Coronary artery (tissue), 2 donors: ENCODE results near the gene SLC16A1.
"Not testable (repeated sequence)": the region's sequence is repeated elsewhere in the genome, so short reads cannot be mapped to it uniquely, and the experiment has no call there.

Source experiments
- DNase-seq: peaks from one replicate; pipeline ENCODE4 v3.0.0-alpha.2; 2017; ENCODE audit warnings: low spot score
- H3K27ac ChIP-seq, 2 donors: fragments of 200-600 bp; sonication (generic); one replicate each; pipeline ENCODE4 v1.5.1; 2016 to 2019
- H3K4me3 ChIP-seq: fragments of 200-600 bp; sonication (generic); 2 replicates; pipeline ENCODE4 v1.5.1; 2016; ENCODE audit warnings: mild to moderate bottlenecking, moderate library complexity
- CTCF ChIP-seq: fragments of 200-600 bp; sonication (generic); IDR thresholded peaks from one replicate; pipeline ENCODE4 v1.5.1; 2019; ENCODE audit warnings: antibody characterized with exemption

SLC16A1 gene

DNA sequence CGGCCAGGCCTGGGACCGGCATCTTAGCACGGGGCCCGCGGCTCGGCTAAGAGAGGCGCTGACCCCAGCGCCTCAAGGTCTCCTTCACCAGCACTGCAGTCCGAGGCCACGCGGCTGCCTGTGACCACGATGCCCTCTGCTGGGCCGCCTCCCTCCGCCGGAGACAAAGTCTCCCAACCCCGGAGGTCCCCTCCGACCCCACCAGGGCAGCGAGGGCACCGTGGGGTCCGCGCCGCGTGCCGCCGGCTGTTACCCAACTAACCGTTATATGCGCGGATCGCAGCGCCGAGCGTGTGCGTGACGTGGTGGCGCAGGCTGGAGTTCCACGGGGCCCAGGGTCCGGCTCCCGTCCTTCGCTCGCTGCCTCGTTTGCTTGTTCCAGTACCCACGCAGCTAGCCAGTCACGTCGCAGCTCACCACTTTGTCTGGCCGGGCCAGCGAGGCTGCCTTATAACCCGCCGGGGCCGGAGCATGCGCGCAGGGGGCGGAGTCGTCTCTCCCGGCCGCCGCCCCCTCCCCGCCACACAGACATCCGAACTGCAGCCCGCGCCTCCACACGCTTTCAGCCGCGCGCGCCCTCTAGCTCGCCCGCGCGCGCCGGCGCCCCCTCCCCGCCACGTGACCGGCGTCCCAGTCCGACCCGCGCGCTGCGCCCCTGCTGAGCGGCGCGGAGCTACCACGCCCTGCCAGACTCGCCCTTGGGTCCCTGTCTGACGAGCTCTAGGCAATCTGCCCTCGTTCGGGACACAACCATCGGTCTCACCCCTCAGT is at the start of gene SLC16A1:
TSS of gene SLC16A1 (minus strand) at position 424 of the 771 bp plus-strand sequence. CDS start 26,888 bp downstream, outside the sequence.
- TF ChIP-seq CTCF = no peak
- DNase-seq = peak; percentile 93
- Histone ChIP-seq H3K27ac (peak within 1 kb of the TSS; percentile 93), H3K4me3 (peak within 1 kb of the TSS; percentile 86)

DNA sequence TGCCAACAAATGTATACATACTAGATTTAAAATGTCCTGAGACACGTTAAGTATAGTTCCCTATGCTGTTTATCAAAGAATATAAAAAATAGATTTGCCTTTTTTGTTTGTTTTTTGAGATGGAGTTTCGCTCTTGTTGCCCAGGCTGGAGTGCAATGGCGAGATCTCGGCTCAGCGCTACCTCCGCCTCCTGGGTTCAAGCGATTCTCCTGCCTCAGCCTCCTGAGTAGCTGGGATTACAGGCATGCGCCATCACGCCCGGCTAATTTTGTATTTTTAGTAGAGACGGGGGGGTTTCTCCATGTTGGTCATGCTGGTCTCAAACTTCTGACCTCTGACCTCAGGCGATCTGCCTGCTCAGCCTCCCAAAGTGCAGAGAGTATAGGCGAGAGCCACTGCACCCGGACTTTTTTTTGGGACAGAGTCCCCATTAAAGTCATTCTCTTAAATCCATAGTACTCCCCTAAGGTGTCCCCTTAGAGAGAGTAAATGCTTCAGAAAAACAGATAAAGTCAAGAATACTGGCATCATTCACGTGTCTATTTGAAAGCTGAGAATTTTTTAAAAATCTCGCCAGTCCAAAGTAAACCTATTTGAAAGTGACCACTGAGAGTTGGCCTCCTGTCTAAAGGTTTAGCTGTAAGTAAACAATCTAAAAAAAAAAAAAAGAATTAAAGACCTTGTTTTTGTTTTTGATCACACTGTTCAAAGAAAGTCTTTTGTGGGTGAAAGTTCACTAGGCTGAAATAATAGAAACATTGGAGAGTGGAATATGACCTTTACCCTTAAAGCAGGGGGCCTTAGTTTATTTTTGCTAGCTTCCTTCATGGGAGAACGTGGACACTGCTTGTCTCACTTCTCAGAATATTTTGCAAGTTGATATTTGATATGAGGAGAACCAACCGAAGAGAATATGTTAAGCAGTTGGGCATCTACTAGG is 48.0 kb upstream of the SLC16A1 start:
- no peak overlapping the region for H3K27ac ChIP-seq
- no peak for DNase-seq
- no peak overlapping the region for H3K4me3 ChIP-seq
- TF ChIP-seq CTCF = no peak

- Histone ChIP-seq H3K4me3 (no peak overlapping the region), H3K27ac (no peak overlapping the region)
- TF ChIP-seq CTCF = no peak
- no peak for DNase-seq
These were observed 46.3 kb upstream of the SLC16A1 start for GRCh38 chr1:113002297-113002696.

DNA sequence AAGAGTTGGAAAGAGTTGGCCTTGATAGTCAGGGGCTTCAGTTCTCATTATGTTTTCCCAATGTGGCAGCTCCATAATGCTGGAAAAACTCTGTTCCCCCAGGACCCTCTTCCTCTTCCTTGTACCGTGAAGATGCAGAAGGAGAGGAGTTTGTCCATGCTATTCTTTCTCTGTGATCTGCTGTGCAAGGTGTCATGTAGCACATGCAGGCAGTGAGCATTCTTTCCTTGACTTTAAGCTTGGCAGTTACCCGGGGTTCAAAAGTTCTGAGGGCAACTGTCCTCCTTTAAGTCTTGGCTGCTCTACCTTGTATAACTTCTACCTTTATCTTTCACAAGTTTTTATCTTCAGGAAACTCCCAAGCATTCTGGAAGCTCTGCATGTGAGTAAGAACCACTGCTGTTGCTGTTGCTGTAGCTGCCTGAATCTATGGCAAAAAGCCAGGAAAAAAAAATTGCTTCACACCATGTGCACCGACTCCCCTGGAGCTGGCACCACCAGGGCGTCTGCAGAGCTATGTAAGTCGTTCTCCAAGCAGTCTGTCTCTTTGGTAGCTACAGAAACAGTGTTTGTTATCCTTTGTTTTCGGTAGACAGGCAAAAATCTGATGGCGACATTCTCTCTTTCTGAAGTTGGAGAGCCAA is 42.7 kb upstream of the SLC16A1 start:
- peak; percentile 77 for DNase-seq
- no peak for TF ChIP-seq CTCF
- Histone ChIP-seq H3K27ac (peak overlapping the region; percentile 11 to 68), H3K4me3 (no peak overlapping the region)

GRCh38 chr1:112997781-112998180 is 41.8 kb upstream of the SLC16A1 start:
- Histone ChIP-seq H3K4me3 (no peak overlapping the region), H3K27ac (peak overlapping the region; percentile 20 to 68)
- TF ChIP-seq CTCF = no peak

GRCh38 chr1:112995890-112996289 is 39.9 kb upstream of the SLC16A1 start:
- H3K4me3 ChIP-seq = no peak overlapping the region
- no peak for TF ChIP-seq CTCF
- no peak for DNase-seq
- peak overlapping the region in 1 of 2 donors; percentile 45 for H3K27ac ChIP-seq

More at GRCh38 chr1:112997781-112998180, 41.8 kb upstream of the SLC16A1 start:
- DNase-seq = no peak

GRCh38 chr1:112995021-112995420 is 39.0 kb upstream of the SLC16A1 start:
- not testable (repeated sequence) for DNase-seq, H3K4me3 ChIP-seq
- peak overlapping the region in 1 of 2 donors; percentile 32 for H3K27ac ChIP-seq
